ENCODE results near the gene INKA1. TPM values are rescaled to one million over a fixed set of nuclear protein-coding genes. Genes with fewer than 3 reads are reported as not detected.

Gene INKA1
- total RNA-seq (1 to 10 TPM; 1.8 to 5.0 (median 3.4) TPM), polyA plus RNA-seq (1 to 10 TPM in 1 of 2 donors, under 1 TPM in 1; 0.25 to 5.5 TPM)
- long read RNA-seq, donor 1, transcript INKA1-201 (2 exons, 1,040 nt) = major isoform, 6 of 9 reads
- long read RNA-seq, donor 1, partial matches to known transcripts = 0 of 9 reads
- long read RNA-seq, donor 1, other reads (novel, unspliced or antisense) = 3 of 9 reads
- long read RNA-seq, donor 2, partial matches to known transcripts = 0 of 3 reads
- long read RNA-seq, donor 2, other reads (novel, unspliced or antisense) = 0 of 3 reads
- long read RNA-seq, donor 3, partial matches to known transcripts = 0 of 2 reads
- long read RNA-seq, donor 3, other reads (novel, unspliced or antisense) = 0 of 2 reads

GRCh38 chr3:49802719-49803464 lies at the start of gene INKA1:
Gene INKA1 (plus strand): TSS chr3:49803261. CDS start chr3:49803393, 132 bp downstream.
- intact Hi-C loops (cut with DNase I) = loop anchor here in 3 of 4 donors (2.0 to 10.0 kb wide), 3 partner anchors 36 to 102 kb away; partner anchors contain the start of gene MST1R (in 1 of the 3)

DNA sequence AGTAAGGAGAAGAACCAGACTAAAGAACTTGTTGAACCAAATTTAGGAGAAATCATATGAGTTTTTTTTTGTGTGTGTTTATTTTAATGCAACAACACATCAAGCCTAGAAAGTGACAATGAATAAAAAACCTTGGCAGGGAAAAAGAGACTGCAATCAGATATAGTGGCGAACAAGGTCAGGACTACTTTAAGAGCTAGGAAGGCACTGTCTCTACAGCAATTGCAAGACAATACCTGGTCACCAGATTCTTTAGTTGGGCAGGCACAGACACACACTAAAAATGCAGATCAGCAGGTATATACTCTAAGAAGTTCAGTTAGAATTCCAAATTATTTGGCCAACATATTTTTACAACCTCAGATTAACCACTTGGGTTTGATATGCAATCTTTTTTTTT lies 48.5 kb upstream of the INKA1 start:
- WGBS, 3 donors = 88 to 98% (median 92%) methylated on average over 1 of the region's 1 CpG
- intact Hi-C loops (cut with DNase I) = no loop called here
- peaks cover 15% of the 10 kb centered on the region for H3K4me1 ChIP-seq (ENCODE audit: insufficient read depth)

More at GRCh38 chr3:49802719-49803464, at the start of gene INKA1:
- Histone ChIP-seq H3K4me3 (peak within 1 kb of the TSS; percentile 67), H3K36me3 (no peaks in the 10 kb centered on the region), H3K27me3 (no peaks in the 10 kb centered on the region), H3K9me3 (no peaks in the 10 kb centered on the region), H3K4me1 (ENCODE audit: insufficient read depth) (peaks cover 11% of the 10 kb centered on the region), H3K27ac (peak within 1 kb of the TSS; percentile 50 to 92)
- WGBS, 3 donors = 0 to 1% (median 1%) methylated on average over 31 to 71 of the region's 71 CpGs
- DNase-seq = peak; percentile 89 to 92 (median 91)
- peak; percentile 16 for TF ChIP-seq POLR2A (IDR thresholded peaks at IDR 0.05)
- TF ChIP-seq CTCF (IDR thresholded peaks at IDR 0.05) = peak; percentile 87 to 95 (median 91)
- no peak for TF ChIP-seq EP300 (IDR thresholded peaks at IDR 0.05)

GRCh38 chr3:49756036-49756435 lies 47.0 kb upstream of the INKA1 start:
- no peaks in the 10 kb centered on the region for H3K36me3 ChIP-seq
- H3K27ac ChIP-seq = no peak overlapping the region
- peaks cover 11% of the 10 kb centered on the region for H3K4me1 ChIP-seq (ENCODE audit: insufficient read depth)
- WGBS, 3 donors = 0 to 29% (median 7%) methylated on average over 1 of the region's 1 CpG
- DNase-seq = no peak
- TF ChIP-seq EP300 (IDR thresholded peaks at IDR 0.05) (no peak), CTCF (IDR thresholded peaks at IDR 0.05) (no peak), POLR2A (IDR thresholded peaks at IDR 0.05) (no peak)
- no peak overlapping the region for H3K4me3 ChIP-seq
- no peaks in the 10 kb centered on the region for H3K27me3 ChIP-seq
- intact Hi-C loops (cut with DNase I) = no loop called here
- H3K9me3 ChIP-seq = no peaks in the 10 kb centered on the region

More for the DNA sequence above, 48.5 kb upstream of the INKA1 start:
- Histone ChIP-seq H3K4me3 (no peak overlapping the region), H3K36me3 (no peaks in the 10 kb centered on the region), H3K27me3 (no peaks in the 10 kb centered on the region), H3K27ac (no peak overlapping the region), H3K9me3 (no peaks in the 10 kb centered on the region)
- DNase-seq = no peak
- TF ChIP-seq CTCF (IDR thresholded peaks at IDR 0.05) = no peak
- no peak for TF ChIP-seq POLR2A (IDR thresholded peaks at IDR 0.05)
- no peak for TF ChIP-seq EP300 (IDR thresholded peaks at IDR 0.05)

GRCh38 chr3:49757197-49757596 lies 45.9 kb upstream of the INKA1 start:
- H3K4me3 ChIP-seq = no peak overlapping the region
- WGBS, 3 donors = 64 to 80% (median 67%) methylated on average over 2 of the region's 2 CpGs
- H3K27ac ChIP-seq = no peak overlapping the region
- no peaks in the 10 kb centered on the region for H3K9me3 ChIP-seq
- TF ChIP-seq EP300 (IDR thresholded peaks at IDR 0.05) = no peak
- TF ChIP-seq CTCF (IDR thresholded peaks at IDR 0.05) = no peak
- no peak for TF ChIP-seq POLR2A (IDR thresholded peaks at IDR 0.05)
- no peaks in the 10 kb centered on the region for H3K27me3 ChIP-seq
- intact Hi-C loops (cut with DNase I) = no loop called here
- peaks cover 11% of the 10 kb centered on the region for H3K4me1 ChIP-seq (ENCODE audit: insufficient read depth)
- DNase-seq = no peak
- H3K36me3 ChIP-seq = no peaks in the 10 kb centered on the region
